ENCODE measurements around the gene OR8J3. TPM values are rescaled to one million over a fixed set of nuclear protein-coding genes. Genes with fewer than 3 reads are reported as not detected.

OR8J3 gene
- total RNA-seq (ENCODE audit: low replicate concordance) = not detected in 2 replicates

- peaks cover 3% of the 10 kb centered on the region for H3K9me3 Mint-ChIP-seq
- H4K20me1 ChIP-seq (ENCODE audit: low read depth) = no peaks in the 10 kb centered on the region
- H3K27ac ChIP-seq = no peak within 1 kb of the TSS
- H3K4me2 ChIP-seq = no peak within 1 kb of the TSS
- no peak within 1 kb of the TSS for H3K4me3 ChIP-seq
- H3K9ac ChIP-seq = no peak within 1 kb of the TSS
- no peaks in the 10 kb centered on the region for H3K4me1 ChIP-seq
- no peaks in the 10 kb centered on the region for H3K36me3 ChIP-seq
- DNase-seq (ENCODE audit: low spot score) = no peak
- no peaks in the 10 kb centered on the region for H3K36me3 Mint-ChIP-seq
- TF ChIP-seq, protein P1, sequence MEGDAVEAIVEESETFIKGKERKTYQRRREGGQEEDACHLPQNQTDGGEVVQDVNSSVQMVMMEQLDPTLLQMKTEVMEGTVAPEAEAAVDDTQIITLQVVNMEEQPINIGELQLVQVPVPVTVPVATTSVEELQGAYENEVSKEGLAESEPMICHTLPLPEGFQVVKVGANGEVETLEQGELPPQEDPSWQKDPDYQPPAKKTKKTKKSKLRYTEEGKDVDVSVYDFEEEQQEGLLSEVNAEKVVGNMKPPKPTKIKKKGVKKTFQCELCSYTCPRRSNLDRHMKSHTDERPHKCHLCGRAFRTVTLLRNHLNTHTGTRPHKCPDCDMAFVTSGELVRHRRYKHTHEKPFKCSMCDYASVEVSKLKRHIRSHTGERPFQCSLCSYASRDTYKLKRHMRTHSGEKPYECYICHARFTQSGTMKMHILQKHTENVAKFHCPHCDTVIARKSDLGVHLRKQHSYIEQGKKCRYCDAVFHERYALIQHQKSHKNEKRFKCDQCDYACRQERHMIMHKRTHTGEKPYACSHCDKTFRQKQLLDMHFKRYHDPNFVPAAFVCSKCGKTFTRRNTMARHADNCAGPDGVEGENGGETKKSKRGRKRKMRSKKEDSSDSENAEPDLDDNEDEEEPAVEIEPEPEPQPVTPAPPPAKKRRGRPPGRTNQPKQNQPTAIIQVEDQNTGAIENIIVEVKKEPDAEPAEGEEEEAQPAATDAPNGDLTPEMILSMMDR (IDR thresholded peaks at IDR 0.05) = no peak
- TF ChIP-seq EZH2 (IDR thresholded peaks at IDR 0.05) (no peak), EZH2phosphoT487 (IDR thresholded peaks at IDR 0.05) (no peak)
- H3K79me2 ChIP-seq (ENCODE audit: low read depth) = no peaks in the 10 kb centered on the region
- no peak within 1 kb of the TSS for H3K27ac Mint-ChIP-seq
- no peaks in the 10 kb centered on the region for H3K4me1 Mint-ChIP-seq
- no peak within 1 kb of the TSS for H3K4me3 Mint-ChIP-seq
- H3K27me3 Mint-ChIP-seq (ENCODE audit: insufficient read depth, low read depth) = peaks cover 4% of the 10 kb centered on the region
- no peaks in the 10 kb centered on the region for H3K9me3 ChIP-seq (ENCODE audit: low read depth)
- no peak within 1 kb of the TSS for H2AFZ ChIP-seq (replicated peaks)
- H3F3A ChIP-seq (ENCODE audit: low read depth) = no peaks in the 10 kb centered on the region
- H3K27me3 ChIP-seq = no peaks in the 10 kb centered on the region
Measured at GRCh38 chr11:56140151-56140661, at the start of gene OR8J3. Gene OR8J3 (minus strand): TSS chr11:56140201. CDS start chr11:56137718, 2,483 bp downstream.

DNA sequence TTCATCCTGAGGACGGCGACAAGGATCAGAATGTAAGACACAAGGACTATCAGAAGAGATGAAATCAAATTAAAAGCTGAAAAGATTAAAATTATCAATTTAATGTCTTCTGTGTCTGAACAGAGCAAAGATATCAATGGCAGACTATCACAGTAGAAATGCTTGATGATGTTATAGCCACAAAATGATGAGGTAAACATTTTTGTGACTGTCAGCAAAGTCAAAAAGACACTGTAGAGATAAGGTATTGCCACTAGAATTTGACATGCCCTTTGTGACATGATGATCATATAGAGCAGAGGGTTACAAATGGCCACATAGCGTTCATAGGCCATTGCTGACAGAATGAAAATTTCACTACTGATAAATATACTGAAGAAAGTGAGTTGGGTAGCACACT is 48.6 kb upstream of the OR8J3 start:
- no peak overlapping the region for H3K4me2 ChIP-seq
- no peaks in the 10 kb centered on the region for H3K4me1 ChIP-seq
- no peaks in the 10 kb centered on the region for H3K36me3 ChIP-seq
- peaks cover 3% of the 10 kb centered on the region for H3K9me3 Mint-ChIP-seq
- no peaks in the 10 kb centered on the region for H3K9me3 ChIP-seq (ENCODE audit: low read depth)
- no peaks in the 10 kb centered on the region for H3K4me1 Mint-ChIP-seq
- no peak overlapping the region for H2AFZ ChIP-seq (replicated peaks)
- no peaks in the 10 kb centered on the region for H3K79me2 ChIP-seq (ENCODE audit: low read depth)
- H3K27me3 Mint-ChIP-seq (ENCODE audit: insufficient read depth, low read depth) = no peaks in the 10 kb centered on the region
- H3F3A ChIP-seq (ENCODE audit: low read depth) = no peaks in the 10 kb centered on the region
- no peak overlapping the region for H3K4me3 ChIP-seq
- no peak overlapping the region for H3K9ac ChIP-seq
- TF ChIP-seq EZH2phosphoT487 (IDR thresholded peaks at IDR 0.05) (no peak), EZH2 (IDR thresholded peaks at IDR 0.05) (no peak)
- TF ChIP-seq, protein P1 (IDR thresholded peaks at IDR 0.05) = no peak
- H3K27ac Mint-ChIP-seq = no peak overlapping the region
- H3K27ac ChIP-seq = no peak overlapping the region
- H3K36me3 Mint-ChIP-seq = no peaks in the 10 kb centered on the region
- no peaks in the 10 kb centered on the region for H3K27me3 ChIP-seq
- no peak overlapping the region for H3K4me3 Mint-ChIP-seq
- no peak for DNase-seq (ENCODE audit: low spot score)
- H4K20me1 ChIP-seq (ENCODE audit: low read depth) = no peaks in the 10 kb centered on the region

GRCh38 chr11:56183459-56183858 is 43.5 kb upstream of the OR8J3 start:
- no peaks in the 10 kb centered on the region for H3K27me3 Mint-ChIP-seq (ENCODE audit: insufficient read depth, low read depth)
- H2AFZ ChIP-seq (replicated peaks) = no peak overlapping the region
- H3K9me3 Mint-ChIP-seq = peaks cover 5% of the 10 kb centered on the region

More at GRCh38 chr11:56183459-56183858, 43.5 kb upstream of the OR8J3 start:
- Histone ChIP-seq H3F3A (ENCODE audit: low read depth) (no peaks in the 10 kb centered on the region), H3K27ac (no peak overlapping the region), H3K27me3 (no peaks in the 10 kb centered on the region), H3K9me3 (ENCODE audit: low read depth) (peaks cover 2% of the 10 kb centered on the region), H3K36me3 (no peaks in the 10 kb centered on the region), H3K4me1 (no peaks in the 10 kb centered on the region), H3K4me2 (no peak overlapping the region), H3K79me2 (ENCODE audit: low read depth) (no peaks in the 10 kb centered on the region), H3K9ac (no peak overlapping the region), H3K4me3 (no peak overlapping the region), H4K20me1 (ENCODE audit: low read depth) (no peaks in the 10 kb centered on the region)
- Mint-ChIP-seq H3K36me3 (no peaks in the 10 kb centered on the region), H3K27ac (no peak overlapping the region), H3K4me1 (no peaks in the 10 kb centered on the region), H3K4me3 (no peak overlapping the region)
- DNase-seq (ENCODE audit: low spot score) = no peak
- TF ChIP-seq, protein P1 (IDR thresholded peaks at IDR 0.05) = no peak
- TF ChIP-seq EZH2phosphoT487 (IDR thresholded peaks at IDR 0.05) (no peak), EZH2 (IDR thresholded peaks at IDR 0.05) (no peak)
